T-helper 9 cell (primary cell): ENCODE data around the gene ZBTB25.

Experiments used
- DNase-seq: peaks from one replicate; pipeline ENCODE4 v3.0.0-alpha.2; 2020

Gene ZBTB25

DNA sequence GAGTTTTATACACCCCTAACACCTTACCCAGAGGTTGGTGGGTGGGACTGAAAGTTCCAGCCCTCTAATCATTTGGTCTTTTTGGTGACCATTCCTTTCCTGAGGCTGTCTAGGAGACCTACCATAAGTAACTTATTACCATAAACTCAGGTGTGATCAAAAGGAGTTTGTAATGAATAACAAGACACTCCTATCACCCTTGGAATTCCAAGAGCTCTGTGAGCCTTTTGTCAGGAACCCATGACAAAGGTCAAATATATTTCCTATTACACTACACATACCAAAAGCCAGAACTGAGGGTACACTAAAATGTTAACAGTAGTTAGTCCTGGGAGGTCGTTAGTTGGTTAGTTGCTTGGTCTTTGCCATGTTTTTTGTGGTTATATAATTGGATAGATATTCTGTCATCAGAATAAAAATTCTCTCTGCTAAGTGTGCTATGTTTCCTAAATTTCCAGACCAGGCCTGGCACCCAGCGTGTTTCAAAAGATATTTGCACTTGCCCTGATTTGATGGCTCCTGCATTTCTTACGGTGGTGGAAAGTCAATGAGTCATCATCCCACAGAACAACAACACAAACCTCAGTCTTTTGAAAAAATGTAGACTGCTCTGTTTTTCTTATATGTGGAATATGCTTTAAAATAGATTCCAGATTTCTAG lies 65.3 kb downstream of the ZBTB25 start:
- DNase-seq = no peak

DNA sequence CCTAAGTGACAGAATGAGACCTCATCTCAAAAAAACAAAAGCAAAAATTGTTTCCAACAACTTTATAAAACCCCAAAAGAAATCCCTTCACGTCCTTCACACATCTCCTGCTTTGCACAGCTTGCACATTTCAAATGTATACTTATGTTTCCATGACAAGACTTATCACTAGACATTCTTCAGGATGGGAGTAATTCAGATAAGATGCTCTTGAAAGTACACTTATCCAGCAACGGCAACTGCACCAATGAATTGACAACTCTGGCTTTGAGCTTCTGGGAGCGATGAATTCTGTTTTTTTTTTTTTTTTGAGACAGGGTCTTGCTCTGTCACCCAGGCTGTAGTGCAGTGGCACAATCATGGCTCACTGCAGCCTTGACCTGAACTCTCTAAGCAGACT lies 69.1 kb downstream of the ZBTB25 start:
- DNase-seq = no peak

DNA sequence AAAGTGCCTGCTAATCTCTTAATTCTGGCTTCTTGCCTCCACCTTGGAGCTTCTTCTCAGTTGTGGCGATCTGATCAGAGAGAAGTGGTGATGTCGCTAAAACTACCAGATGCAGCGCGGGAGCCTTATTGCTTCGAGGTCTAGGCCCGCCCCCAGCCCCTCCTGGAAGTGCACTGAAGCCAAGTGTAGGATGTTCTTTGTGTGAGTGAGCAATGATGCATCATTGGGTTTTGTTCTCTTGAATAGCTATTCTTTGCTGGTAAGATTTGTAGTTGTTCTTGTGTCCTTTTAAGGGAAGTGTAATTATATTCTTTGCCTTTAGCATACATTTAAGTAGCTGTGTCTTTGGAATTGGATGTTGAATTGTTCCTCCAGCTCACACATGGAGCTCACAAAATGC lies 79.7 kb downstream of the ZBTB25 start:
- DNase-seq = no peak

GRCh38 chr14:64422756-64423155 lies 80.9 kb downstream of the ZBTB25 start:
- DNase-seq = no peak

- DNase-seq = no peak
Observed at GRCh38 chr14:64422005-64422404, 81.6 kb downstream of the ZBTB25 start.

DNA sequence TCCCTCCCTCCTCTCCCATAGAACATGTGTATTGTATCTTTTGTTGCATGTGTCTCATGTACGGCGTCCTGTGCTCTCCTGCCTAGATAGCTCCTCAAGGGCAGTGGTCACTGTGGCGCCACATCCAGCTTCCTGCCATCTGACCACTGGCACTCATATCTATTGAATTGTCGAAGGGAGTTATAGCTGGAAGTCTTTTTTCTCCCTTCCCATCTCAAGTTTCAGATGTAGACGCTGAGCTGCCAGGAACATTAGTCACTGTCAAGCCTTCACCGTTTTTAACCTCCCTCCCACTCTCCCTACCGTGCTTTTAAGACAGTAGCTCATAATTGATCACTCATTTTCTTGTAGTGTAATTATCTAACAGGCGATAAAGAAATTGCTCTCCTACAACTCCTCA lies 82.5 kb downstream of the ZBTB25 start:
- no peak for DNase-seq

GRCh38 chr14:64419003-64419402 lies 84.6 kb downstream of the ZBTB25 start:
- no peak for DNase-seq

DNA sequence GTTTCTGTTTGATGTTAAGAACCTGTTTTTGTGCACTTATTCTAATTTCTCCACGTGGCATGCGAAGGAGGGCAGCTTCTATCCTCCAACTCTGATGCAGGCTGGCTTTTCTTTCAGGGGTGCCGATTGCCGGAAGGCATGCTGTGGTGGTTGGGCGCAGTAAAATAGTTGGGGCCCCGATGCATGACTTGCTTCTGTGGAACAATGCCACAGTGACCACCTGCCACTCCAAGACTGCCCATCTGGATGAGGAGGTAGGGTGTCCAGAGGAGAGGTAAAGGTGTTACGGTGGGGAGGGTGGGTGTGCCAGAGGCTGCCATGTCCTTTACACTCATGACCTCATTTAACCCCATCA lies 85.9 kb downstream of the ZBTB25 start:
- no peak for DNase-seq

DNA sequence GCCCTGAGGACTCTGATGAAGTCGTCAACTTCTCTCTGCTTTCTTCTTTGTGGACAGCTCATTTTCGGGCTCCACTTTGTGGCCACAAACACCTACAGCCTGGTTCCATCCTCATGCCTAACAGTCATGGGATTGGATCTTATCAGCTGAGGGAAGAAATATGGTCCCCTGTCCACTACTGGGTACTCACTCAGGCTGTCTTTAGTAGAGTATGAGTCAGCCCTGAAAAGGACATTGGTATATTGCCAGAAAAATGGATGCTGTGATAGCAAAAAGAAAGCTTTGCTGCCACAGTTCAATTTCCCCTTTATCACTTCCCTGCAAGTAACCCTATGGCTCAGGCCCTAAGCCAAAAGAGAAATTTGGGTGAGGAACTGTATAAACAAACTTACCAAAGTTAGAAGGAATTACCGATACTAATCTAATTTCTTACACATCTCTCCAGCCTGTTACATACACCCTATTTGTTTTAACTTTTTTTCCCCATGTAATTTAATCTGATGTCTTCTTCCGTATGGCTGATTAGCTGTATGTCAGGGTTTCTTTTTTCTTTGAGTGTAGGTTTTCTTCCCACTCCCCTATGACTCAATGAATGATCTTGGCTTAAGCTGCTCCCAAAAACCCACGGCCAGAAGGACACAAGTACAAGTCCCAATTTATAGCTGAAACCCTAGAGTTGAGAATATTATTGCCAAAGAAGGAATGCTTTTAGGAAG lies 86.4 kb downstream of the ZBTB25 start:
- DNase-seq = no peak

DNA sequence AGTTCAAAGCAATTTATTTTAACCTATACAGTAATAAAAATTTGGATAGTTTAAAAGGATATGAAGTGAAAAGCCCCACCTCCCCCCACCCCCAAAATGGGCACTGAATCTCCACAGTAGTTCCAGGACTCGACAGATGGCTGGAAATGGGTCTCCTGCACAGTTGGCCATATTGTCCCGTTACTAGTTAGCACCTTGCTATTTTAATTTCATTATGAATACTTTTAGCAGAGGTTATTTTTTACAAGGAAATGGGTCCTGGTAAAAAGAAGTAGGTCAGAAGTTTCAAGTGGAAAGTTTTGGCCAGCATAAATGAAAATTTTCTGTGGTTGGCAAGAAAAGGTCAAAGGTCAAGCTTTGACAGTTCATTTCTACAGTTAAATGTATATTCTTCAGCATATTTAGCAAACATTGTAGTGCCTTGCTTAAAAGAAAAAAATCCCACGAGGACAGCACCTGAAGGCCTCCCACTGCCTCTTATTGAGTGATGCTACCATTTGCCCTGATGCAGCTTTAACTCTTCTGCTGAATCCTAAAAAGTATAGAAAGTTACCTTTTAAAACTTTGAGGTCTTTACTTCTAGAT lies 87.2 kb downstream of the ZBTB25 start:
- DNase-seq = no peak

- no peak for DNase-seq
Observed at GRCh38 chr14:64412237-64412636, 91.4 kb downstream of the ZBTB25 start.

DNA sequence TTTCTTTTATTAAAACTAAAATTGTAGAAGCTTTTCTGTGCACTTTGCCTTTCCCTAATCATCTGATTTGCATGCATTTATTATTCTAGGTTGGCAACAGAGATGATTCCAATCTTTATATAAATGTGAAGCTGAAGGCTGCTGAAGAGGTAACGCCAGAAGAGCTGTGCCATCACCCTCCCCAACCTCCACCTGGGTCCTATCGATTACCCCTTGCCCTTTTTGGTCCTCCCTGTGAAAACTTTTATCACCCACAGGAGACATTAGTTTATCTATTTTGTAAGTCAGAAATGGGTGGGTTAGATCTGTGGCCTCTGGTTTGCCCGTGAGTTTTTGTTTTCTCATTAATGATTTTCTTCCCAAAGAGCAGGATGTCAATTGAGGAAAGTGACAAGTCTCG lies 92.6 kb downstream of the ZBTB25 start:
- DNase-seq = no peak

- DNase-seq = no peak
Observed at GRCh38 chr14:64410084-64410774, 93.4 kb downstream of the ZBTB25 start.

DNA sequence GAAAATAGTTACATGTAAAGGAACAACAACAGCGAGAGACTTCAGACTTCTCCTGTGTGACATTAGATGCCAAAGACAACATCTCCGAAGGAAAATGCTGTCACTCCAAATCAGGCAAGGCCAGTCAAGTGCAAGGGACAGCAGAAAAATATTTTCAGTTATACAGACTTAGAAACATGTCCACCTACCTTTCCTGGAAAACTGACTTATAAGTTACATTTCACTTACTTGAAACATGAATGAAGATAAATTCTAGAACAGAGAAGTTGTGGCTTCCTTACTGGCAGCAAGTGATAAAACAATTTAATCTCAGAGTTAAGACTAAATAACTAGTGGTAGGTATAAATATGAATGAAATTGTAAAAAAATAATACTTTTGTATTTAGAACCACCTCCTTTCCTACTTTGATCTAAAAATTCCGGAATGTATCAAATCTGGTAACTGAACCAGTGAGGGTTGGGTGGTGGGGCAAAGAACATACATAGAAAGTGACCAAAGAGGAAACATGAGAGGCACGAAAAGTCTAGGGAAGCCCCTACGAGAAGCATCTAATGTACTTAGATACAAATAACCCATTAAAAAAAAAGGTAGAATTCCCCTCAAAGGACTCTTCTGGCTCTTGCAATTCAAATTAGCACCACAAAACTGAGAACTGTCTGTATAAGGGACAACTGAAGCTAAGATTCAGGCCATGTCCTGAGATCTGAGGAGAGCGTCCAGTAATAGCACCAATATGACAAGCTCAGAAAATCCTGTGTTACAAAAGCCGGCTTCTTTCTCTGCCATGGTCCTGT lies 94.3 kb downstream of the ZBTB25 start:
- no peak for DNase-seq

GRCh38 chr14:64407329-64407728 lies 96.3 kb downstream of the ZBTB25 start:
- no peak for DNase-seq

DNA sequence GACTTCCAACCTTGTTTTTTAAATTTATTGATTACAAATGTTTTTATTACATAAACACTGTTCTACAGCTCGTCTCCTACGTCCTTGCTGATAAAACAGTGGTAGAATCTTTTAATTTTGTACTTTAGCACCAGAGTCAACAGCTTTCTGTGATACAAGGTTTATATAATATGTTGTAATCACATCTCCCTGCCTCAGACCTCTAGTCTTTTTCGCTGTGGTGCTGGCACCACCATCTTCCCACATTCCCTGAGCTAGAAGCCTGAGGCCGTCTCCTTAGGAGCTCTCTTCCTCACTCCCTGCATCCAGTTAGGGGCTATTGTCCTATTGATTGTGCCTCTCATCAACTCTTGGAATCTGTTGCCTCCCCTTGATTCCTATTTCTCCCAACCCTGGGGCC lies 98.3 kb downstream of the ZBTB25 start:
- DNase-seq = no peak

GRCh38 chr14:64401949-64402348 lies 101.7 kb downstream of the ZBTB25 start:
- DNase-seq = no peak

DNA sequence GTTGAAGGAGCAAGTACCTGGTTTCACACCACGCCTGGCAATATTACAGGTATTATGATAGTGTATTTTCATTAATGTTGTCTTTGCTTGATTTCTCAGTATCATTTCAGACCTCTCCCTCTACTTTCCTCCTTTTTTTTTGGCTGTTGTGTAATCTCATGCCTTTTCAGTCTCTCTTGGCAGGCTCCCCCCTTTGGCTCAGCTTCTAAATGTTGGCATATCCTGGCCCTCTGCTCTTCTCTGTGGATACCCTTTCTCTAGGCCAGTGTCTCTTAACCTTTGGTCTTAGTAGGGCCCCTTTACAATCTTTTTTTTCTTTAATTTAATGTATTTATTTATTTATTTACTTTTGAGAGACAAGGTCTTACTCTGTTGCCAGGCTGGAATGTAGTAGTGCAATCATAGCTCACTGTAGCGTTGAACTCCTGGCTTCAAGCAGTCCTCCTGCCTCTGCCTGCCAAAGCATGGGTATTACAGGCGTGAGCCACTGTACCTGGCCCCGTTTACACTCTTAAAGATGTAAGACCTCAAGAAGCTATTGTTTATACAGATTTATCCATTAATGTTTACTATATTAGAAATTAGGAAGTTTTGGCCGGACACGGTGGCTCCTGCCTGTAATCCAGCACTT lies 102.7 kb downstream of the ZBTB25 start:
- no peak for DNase-seq
